ENCODE data around the gene NUP35.

DNA sequence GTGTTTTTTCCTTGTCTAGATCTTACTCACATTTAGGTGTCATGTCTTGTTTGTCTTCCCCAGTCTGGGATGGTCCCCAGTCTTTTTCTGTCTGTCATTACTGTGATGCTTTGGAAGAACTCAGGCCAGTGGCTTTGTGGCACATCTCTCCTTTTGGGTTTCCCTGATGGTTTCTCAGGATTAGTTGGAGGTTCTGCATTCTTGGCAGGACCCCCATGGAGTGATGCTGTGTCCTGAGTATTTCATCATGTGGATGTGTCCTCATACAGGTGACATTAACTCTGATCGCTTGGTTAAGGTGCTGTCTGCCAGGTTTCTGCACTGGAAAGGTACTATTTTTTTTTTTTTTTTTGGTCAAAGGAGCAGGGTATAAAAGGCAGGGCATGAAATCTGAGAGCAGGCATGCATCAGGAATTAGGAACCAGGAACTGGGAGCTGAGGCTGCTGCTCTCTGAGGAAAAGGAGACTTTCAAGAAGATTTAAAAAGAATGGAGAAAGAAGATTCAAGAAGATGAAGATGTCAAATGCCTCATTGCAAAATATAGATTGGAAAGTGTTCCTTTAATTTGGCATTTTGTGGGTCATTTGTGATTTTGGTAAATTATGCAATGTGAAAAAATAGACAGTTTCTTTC lies 85.3 kb downstream of the NUP35 start:
- TF ChIP-seq, protein P1, sequence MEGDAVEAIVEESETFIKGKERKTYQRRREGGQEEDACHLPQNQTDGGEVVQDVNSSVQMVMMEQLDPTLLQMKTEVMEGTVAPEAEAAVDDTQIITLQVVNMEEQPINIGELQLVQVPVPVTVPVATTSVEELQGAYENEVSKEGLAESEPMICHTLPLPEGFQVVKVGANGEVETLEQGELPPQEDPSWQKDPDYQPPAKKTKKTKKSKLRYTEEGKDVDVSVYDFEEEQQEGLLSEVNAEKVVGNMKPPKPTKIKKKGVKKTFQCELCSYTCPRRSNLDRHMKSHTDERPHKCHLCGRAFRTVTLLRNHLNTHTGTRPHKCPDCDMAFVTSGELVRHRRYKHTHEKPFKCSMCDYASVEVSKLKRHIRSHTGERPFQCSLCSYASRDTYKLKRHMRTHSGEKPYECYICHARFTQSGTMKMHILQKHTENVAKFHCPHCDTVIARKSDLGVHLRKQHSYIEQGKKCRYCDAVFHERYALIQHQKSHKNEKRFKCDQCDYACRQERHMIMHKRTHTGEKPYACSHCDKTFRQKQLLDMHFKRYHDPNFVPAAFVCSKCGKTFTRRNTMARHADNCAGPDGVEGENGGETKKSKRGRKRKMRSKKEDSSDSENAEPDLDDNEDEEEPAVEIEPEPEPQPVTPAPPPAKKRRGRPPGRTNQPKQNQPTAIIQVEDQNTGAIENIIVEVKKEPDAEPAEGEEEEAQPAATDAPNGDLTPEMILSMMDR (IDR thresholded peaks at IDR 0.05): no peak
- TF ChIP-seq EP300 (IDR thresholded peaks at IDR 0.05): no peak
- no peak for TF ChIP-seq POLR2AphosphoS5 (IDR thresholded peaks at IDR 0.05)
- TF ChIP-seq POLR2A (IDR thresholded peaks at IDR 0.05): no peak

All from gastroesophageal sphincter (tissue), 3 donors.